K562 (cell line): ENCODE results near the gene DYNLT2.

Experiments
- CTCF ChIP-seq, 3 experiments: IDR thresholded peaks in 2 of 3; conservative IDR thresholded peaks in 1 of 3; 2 replicates each; pipeline ENCODE4 v1.5.1; 2011 to 2012; ENCODE audit warnings: low read length in 3 of 3, mild to moderate bottlenecking in 3 of 3, control low read depth in 2 of 3, improper control_type of control experiment in 1 of 3, inconsistent platforms in 1 of 3, low read depth in 1 of 3, mixed read lengths in 1 of 3, moderate library complexity in 1 of 3; ENCODE audit not compliant: insufficient read depth in 2 of 3
- EZH2 ChIP-seq: IDR thresholded peaks from 2 replicates; pipeline ENCODE4 v1.6.1; 2012; ENCODE audit warnings: low read depth, mild to moderate bottlenecking, inconsistent platforms, low read length, borderline replicate concordance
- GABPB1 ChIP-seq: sonication (generic); formaldehyde crosslinking; IDR thresholded peaks from 2 replicates; pipeline ENCODE4 v1.8.0; 2022; ENCODE audit warnings: mild to moderate bottlenecking, missing genetic modification reagents
- HDAC8 ChIP-seq: fragments of 450-650 bp; IDR thresholded peaks from 2 replicates; pipeline ENCODE4 v1.6.1; 2016; ENCODE audit warnings: mild to moderate bottlenecking, missing genetic modification characterization, moderate library complexity, missing compliant biosample characterization
- MTF1 ChIP-seq: fragments of 250-450 bp; sonication (Bioruptor Pico); IDR thresholded peaks from 2 replicates; pipeline ENCODE4 v1.9.0; 2021; ENCODE audit warnings: moderate library complexity, mild to moderate bottlenecking, inconsistent platforms, borderline replicate concordance
- POLR2AphosphoS5 ChIP-seq: IDR thresholded peaks from 2 replicates; pipeline ENCODE4 v1.6.1; 2011; ENCODE audit warnings: mild to moderate bottlenecking, low read depth, low read length, moderate library complexity; ENCODE audit not compliant: control insufficient read depth, insufficient read depth
- SIX5 ChIP-seq, 2 experiments: IDR thresholded peaks; 2 replicates each; pipeline ENCODE4 v1.6.1; 2011; ENCODE audit warnings: low read length in 2 of 2, borderline replicate concordance in 1 of 2, low read depth in 1 of 2, mild to moderate bottlenecking in 1 of 2, moderate library complexity in 1 of 2; ENCODE audit not compliant: insufficient read depth in 1 of 2
- SMAD3 ChIP-seq: fragments of 450-650 bp; formaldehyde crosslinking; conservative IDR thresholded peaks from 2 replicates; pipeline ENCODE4 v1.4.0; 2020; ENCODE audit warnings: mild to moderate bottlenecking
- SMARCC2 ChIP-seq: fragments of 450-650 bp; IDR thresholded peaks from 2 replicates; pipeline ENCODE4 v1.6.1; 2017; ENCODE audit warnings: antibody characterized with exemption, moderate library complexity, mild to moderate bottlenecking, low read depth
- ZC3H11A ChIP-seq: IDR thresholded peaks from 2 replicates; pipeline ENCODE4 v1.6.1; 2012; ENCODE audit warnings: low read depth, low read length, improper control_type of control experiment
- ZC3H8 ChIP-seq: fragments of 450-650 bp; IDR thresholded peaks from 2 replicates; pipeline ENCODE4 v1.6.1; 2017
- ZNF146 ChIP-seq: IDR thresholded peaks from one replicate; pipeline ENCODE4 v1.6.1; 2018; ENCODE audit warnings: missing compliant biosample characterization; ENCODE audit not compliant: unreplicated experiment
- ZNF764 ChIP-seq: fragments of 250-450 bp; sonication (Bioruptor Pico); IDR thresholded peaks from 2 replicates; pipeline ENCODE4 v1.4.0; 2020; ENCODE audit warnings: low read depth, mild to moderate bottlenecking, moderate library complexity

- TF ChIP-seq GABPB1 (CRISPR knock-in tag) (no peak), ZNF764 (CRISPR knock-in tag) (no peak), MTF1 (CRISPR knock-in tag) (no peak), ZNF146 (CRISPR knock-in tag) (no peak), SIX5 (IDR thresholded peaks at IDR 0.05; ENCODE audit: borderline replicate concordance in 1 of 2, insufficient read depth in 1 of 2, low read depth in 1 of 2, low read length in 2 of 2) (no peak), CTCF (IDR thresholded peaks at IDR 0.05 in 2 of 3, conservative IDR thresholded peaks at IDR 0.05 in 1 of 3; ENCODE audit: insufficient read depth in 2 of 3, low read depth in 1 of 3, low read length in 3 of 3) (no peak), SMARCC2 (no peak), ZC3H8 (no peak), EZH2 (no peak), SMAD3 (CRISPR knock-in tag) (no peak), ZC3H11A (no peak), POLR2AphosphoS5 (no peak), HDAC8 (tag) (no peak)
Observed at GRCh38 chr6:169776379-169776778, 25.0 kb upstream of the DYNLT2 start.
